Psoas muscle (tissue), 8 donors: Measurements from ENCODE around the gene CFAP74. TPM values are rescaled to one million over a fixed set of nuclear protein-coding genes. Genes with fewer than 3 reads are reported as not detected.

Experiments
- ATAC-seq, 4 donors: fragments of 200-7000 bp; cut with Tn5 transposase; one replicate each; pipeline ENCODE4 v1.9.1; 2020; ENCODE audit warnings: moderate library complexity in 3 of 4, mild to moderate bottlenecking in 2 of 4
- DNase-seq, 2 donors: peaks; one replicate each; pipeline ENCODE4 v3.0.0-alpha.2; 2020
- H3K27ac ChIP-seq: fragments of 200-600 bp; one replicate; pipeline ENCODE4 v1.8.0; 2022
- H3K27me3 ChIP-seq, 3 donors: fragments of 200-600 bp in 1 of 3; one replicate each; pipeline versions ENCODE4 v1.6.1 to v1.8.0; 2013 to 2022; ENCODE audit warnings: low read length in 2 of 3, mild to moderate bottlenecking in 2 of 3, moderate library complexity in 1 of 3; ENCODE audit not compliant: insufficient read depth in 3 of 3
- H3K36me3 ChIP-seq, 2 donors: fragments of 200-600 bp in 1 of 2; one replicate each; pipeline versions ENCODE4 v1.6.1 to v1.8.0; 2013 to 2022; ENCODE audit warnings: low read depth in 1 of 2, mild to moderate bottlenecking in 1 of 2, moderate library complexity in 1 of 2; ENCODE audit not compliant: insufficient read depth in 1 of 2
- H3K4me1 ChIP-seq: fragments of 200-600 bp; one replicate; pipeline ENCODE4 v1.8.0; 2022
- H3K4me3 ChIP-seq: fragments of 200-600 bp; one replicate; pipeline ENCODE4 v1.8.0; 2022; ENCODE audit warnings: mild to moderate bottlenecking
- H3K9me3 ChIP-seq: fragments of 200-600 bp; one replicate; pipeline ENCODE4 v1.8.0; 2022
- WGBS, 3 donors: extraction: QIAGEN DNeasy Blood & Tissue Kit; methylation state at CpG; one replicate each; pipeline versions ENCODE4 v1.1.6 to v1.1.7; 2013; 5-methylcytosine and 5-hydroxymethylcytosine counted together
- intact Hi-C, 2 donors: fragments of 100-400 bp; cut with DNase I; formaldehyde crosslinking; loops; one replicate each; pipeline versions ENCODE4 v1.11.0 to v1.14.2; 2022
- polyA plus RNA-seq, 3 donors: library from polyadenylated mRNA; stranded (reverse); fragments of 200-250 nt; gene quantifications; one replicate each; pipeline ENCODE4 v1.2.3, GENCODE V29; 2013
- total RNA-seq, 4 donors: library from RNA; stranded (reverse); fragmentation: NEBNext Ultra II Directional in 2 of 4; extraction: Animal tissue kit (Norgen Biotek cat#: 25700) in 2 of 4; gene quantifications; one replicate each; pipeline versions ENCODE4 v1.2.1 to v1.2.4, GENCODE V29; 2021 to 2023
- TF ChIP-seq, protein P1 (sequence below): fragments of 200-600 bp; IDR thresholded peaks from one replicate; pipeline ENCODE4 v1.8.0; 2022; ENCODE audit warnings: antibody characterized with exemption
- donor health status: healthy with polysubstance abuse.
- donor health status: DM: no; HTN: no; CAD: no; lungs with moderate emphysema.
- donor health status: Bipolar disorder and iron deficiency.
- donor health status: healthy.
- donor health status: DM: yes; HTN: yes; CAD: no.
- donor health status: DM: no; HTN: no; CAD: no.
- donor health status: DM: no; HTN: no; CAD: no.
- donor health status: DM: yes; HTN: yes; CAD: no.

CFAP74 gene
- total and polyA plus RNA-seq, 7 donors = 0.01 to 0.05 TPM; not detected in 5

DNA sequence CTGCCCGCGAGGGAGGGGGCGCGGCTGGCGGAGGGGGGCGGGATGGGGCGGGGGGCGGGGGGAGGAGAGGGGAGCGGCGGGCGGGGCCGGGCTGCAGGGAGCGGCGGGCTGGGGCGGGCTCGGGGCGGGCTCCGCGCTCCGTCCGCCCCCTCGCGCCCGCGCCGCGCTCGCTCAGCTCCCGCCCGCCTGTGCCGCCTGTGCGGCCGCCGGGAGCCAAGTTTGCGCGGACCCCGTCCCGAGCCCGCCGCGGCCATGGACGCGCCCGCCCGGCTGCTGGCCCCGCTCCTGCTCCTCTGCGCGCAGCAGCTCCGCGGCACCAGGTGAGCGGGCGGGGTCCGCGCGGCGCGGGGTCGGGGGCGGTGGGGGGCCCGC lies 15.6 kb upstream of the CFAP74 start, which contains the start of gene GABRD:
GABRD (plus strand) TSS at position 174 of the 372 bp plus-strand sequence; CDS start at position 253, 79 bp downstream.
- ATAC-seq (no peak), DNase-seq (no peak)
- Histone ChIP-seq H3K9me3 (no peaks in the 10 kb centered on the region), H3K4me3 (peak within 1 kb of the TSS; percentile 15), H3K4me1 (no peaks in the 10 kb centered on the region), H3K27me3 (peaks cover 0 to 89% (median 33%) of the 10 kb centered on the region in 3 donors), H3K36me3 (no peaks in the 10 kb centered on the region), H3K27ac (no peak within 1 kb of the TSS)
- TF ChIP-seq, protein P1, sequence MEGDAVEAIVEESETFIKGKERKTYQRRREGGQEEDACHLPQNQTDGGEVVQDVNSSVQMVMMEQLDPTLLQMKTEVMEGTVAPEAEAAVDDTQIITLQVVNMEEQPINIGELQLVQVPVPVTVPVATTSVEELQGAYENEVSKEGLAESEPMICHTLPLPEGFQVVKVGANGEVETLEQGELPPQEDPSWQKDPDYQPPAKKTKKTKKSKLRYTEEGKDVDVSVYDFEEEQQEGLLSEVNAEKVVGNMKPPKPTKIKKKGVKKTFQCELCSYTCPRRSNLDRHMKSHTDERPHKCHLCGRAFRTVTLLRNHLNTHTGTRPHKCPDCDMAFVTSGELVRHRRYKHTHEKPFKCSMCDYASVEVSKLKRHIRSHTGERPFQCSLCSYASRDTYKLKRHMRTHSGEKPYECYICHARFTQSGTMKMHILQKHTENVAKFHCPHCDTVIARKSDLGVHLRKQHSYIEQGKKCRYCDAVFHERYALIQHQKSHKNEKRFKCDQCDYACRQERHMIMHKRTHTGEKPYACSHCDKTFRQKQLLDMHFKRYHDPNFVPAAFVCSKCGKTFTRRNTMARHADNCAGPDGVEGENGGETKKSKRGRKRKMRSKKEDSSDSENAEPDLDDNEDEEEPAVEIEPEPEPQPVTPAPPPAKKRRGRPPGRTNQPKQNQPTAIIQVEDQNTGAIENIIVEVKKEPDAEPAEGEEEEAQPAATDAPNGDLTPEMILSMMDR = no peak
- 0 to 1% (median 1%) methylated on average over 14 to 51 of the region's 60 CpGs for WGBS, 3 donors
- intact Hi-C loops = no loop called here

DNA sequence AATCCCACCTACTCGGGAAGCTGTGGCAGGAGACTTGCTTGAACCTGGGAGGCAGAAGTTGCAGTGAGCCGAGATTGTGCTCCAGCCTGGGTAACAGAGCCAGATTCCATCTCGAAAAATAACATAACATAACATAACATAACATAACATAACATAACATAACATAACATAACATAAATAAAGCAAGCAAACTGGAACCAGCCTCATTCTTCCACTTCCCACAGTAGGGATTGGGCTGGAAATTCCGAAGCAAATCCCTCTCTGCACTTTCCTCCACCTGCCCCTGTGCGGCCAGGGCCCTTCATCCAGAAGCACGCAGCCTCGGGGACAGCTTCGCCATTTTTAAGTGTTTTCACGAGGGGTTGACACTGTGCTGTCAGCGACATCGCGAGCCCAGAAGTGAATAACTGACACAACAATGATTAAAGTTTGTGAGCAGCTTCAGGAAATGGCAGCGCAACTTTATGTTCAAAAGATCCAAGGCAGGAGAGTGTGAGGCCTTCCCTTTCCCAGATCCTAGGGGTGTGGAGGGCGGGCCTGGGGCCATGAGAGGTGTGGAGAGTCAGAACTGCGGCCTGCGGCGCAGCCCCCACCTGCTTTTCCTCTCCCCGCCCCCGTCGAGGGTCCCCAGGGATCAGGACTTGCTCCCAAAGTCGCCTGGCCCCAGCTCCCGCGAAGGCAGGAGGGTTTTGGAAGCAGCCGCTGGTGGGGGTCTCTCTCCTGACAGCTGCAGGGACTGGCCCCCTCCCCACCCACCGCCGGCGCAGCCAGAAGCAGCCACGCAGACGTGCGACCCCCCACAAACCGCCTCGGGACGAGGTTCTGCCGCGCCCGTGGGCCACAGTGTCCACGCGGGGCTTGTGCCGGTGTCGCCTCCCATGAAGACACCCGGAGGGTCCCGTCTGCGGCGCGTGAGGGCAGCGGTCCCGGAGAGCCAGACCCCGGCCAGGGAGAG lies 14.9 kb upstream of the CFAP74 start:
- Histone ChIP-seq H3K4me1 (no peaks in the 10 kb centered on the region), H3K27me3 (peaks cover 0 to 91% (median 34%) of the 10 kb centered on the region in 3 donors), H3K4me3 (no peak overlapping the region), H3K36me3 (no peaks in the 10 kb centered on the region), H3K27ac (no peak overlapping the region), H3K9me3 (no peaks in the 10 kb centered on the region)
- TF ChIP-seq, protein P1 = no peak
- intact Hi-C loops = no loop called here
- DNase-seq (no peak), ATAC-seq (no peak)
- WGBS, 3 donors = 12 to 18% (median 16%) methylated on average over 37 to 48 of the region's 48 CpGs

DNA sequence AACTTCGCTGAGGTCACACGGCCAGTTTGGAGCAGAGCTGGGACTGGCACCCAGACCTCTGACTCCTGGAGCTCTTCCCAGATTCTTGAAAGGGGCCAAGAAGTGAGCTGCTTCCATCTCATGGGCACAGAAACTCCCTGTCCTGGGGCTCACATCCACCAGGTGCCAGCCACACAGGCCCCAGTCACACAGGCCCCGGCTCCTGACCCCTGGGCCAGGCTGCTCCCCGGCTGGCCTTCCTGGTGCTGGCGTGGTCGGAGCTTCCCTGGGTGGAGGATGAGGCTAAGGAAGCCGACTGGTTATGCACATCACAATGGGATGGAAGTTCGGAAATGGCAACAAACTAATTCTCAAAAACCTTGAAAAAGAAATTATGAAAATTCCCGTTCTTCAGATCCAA lies 12.5 kb upstream of the CFAP74 start:
- Histone ChIP-seq H3K27me3 (peaks cover 0 to 84% (median 28%) of the 10 kb centered on the region in 3 donors), H3K27ac (no peak overlapping the region), H3K36me3 (no peaks in the 10 kb centered on the region), H3K9me3 (no peaks in the 10 kb centered on the region), H3K4me3 (no peak overlapping the region), H3K4me1 (no peaks in the 10 kb centered on the region)
- TF ChIP-seq, protein P1 = no peak
- no peak for ATAC-seq
- intact Hi-C loops = no loop called here
- 42 to 58% (median 51%) methylated on average over 9 of the region's 9 CpGs for WGBS, 3 donors
- DNase-seq = no peak

DNA sequence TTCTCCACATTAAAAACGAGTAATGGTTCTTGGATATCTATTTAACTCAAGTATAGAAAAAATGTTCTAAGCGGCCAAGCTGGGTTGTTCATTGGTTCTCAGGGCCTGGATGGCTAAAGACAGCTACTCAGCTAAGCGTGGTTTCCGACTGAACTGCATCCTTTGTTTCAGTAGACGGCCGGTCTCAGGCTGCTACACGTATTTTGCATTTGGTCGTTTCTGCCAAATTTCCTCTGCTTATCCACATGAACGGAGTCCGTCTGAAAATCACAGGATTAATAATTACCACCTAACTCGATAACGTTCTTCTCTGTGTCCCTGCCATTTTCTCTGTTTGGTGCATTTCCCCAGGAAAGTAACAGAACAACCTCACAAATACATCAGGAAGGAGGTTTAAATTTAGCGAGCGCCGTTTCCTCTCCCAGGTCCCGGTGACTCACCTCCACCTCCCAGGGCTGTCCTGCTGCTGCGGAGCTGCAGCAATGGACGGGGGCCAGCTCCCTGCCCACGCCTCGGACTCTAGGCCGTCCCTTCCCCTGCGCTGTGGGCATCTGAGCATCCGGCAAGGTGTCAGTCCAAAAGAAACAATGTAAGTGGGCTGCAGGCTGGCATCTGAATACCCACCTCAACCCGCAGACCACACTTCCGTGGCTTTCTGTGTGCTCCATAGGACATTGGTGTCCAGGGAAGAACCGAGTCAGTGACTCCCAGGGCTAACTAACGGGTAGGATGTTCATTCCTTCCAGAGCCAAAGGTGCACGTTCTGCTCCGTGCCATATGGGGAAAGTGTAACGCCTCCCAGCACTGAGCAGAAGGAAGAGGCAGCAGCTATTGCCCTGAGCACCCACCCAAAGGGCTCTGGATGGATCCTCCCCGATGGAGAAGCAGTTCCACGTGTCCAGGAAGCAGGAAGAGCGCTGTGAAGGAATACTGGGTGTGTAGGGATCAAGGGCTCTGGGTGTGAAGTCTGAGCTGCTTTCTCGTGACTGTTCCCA lies 11.5 kb upstream of the CFAP74 start:
- 56 to 59% (median 56%) methylated on average over 34 of the region's 34 CpGs for WGBS, 3 donors
- H3K4me3 ChIP-seq = no peak overlapping the region
- TF ChIP-seq, protein P1 = no peak
- peaks cover 0 to 81% (median 18%) of the 10 kb centered on the region in 3 donors for H3K27me3 ChIP-seq
- no peak overlapping the region for H3K27ac ChIP-seq
- no peak for ATAC-seq
- intact Hi-C loops = no loop called here
- H3K4me1 ChIP-seq = no peaks in the 10 kb centered on the region
- H3K36me3 ChIP-seq = no peaks in the 10 kb centered on the region
- H3K9me3 ChIP-seq = no peaks in the 10 kb centered on the region
- DNase-seq = no peak
